Activated naive CD8-positive, alpha-beta T cell (primary cell): Measurements from ENCODE around the gene EARS2.
"Not testable (repeated sequence)": the region's sequence is repeated elsewhere in the genome, so short reads cannot be mapped to it uniquely, and the experiment has no call there.

ENCODE experiments used
- H3K27ac Mint-ChIP-seq: one replicate; pipeline ENCODE4 v1.8.0; 2021; ENCODE audit warnings: mixed read lengths
- H3K27me3 Mint-ChIP-seq: one replicate; pipeline ENCODE4 v1.8.0; 2021; ENCODE audit warnings: mixed read lengths
- H3K36me3 Mint-ChIP-seq: one replicate; pipeline ENCODE4 v1.8.0; 2021; ENCODE audit warnings: mixed read lengths
- H3K4me1 Mint-ChIP-seq: one replicate; pipeline ENCODE4 v1.8.0; 2021; ENCODE audit warnings: low read depth, mixed read lengths
- H3K4me3 Mint-ChIP-seq: one replicate; pipeline ENCODE4 v1.8.0; 2021; ENCODE audit warnings: mild to moderate bottlenecking, mixed read lengths
- H3K9me3 Mint-ChIP-seq: one replicate; pipeline ENCODE4 v1.8.0; 2021; ENCODE audit warnings: low read depth, mixed read lengths

The EARS2 gene

GRCh38 chr16:23523321-23523720, 33.8 kb downstream of the EARS2 start:
- Mint-ChIP-seq H3K9me3 (no peaks in the 10 kb centered on the region), H3K27me3 (no peaks in the 10 kb centered on the region), H3K27ac (no peak overlapping the region), H3K4me1 (peaks cover 3% of the 10 kb centered on the region), H3K4me3 (no peak overlapping the region), H3K36me3 (peaks cover 33% of the 10 kb centered on the region)

- Mint-ChIP-seq H3K27ac (no peak overlapping the region), H3K36me3 (peaks cover 30% of the 10 kb centered on the region), H3K27me3 (no peaks in the 10 kb centered on the region), H3K4me3 (no peak overlapping the region), H3K4me1 (peaks cover 3% of the 10 kb centered on the region), H3K9me3 (no peaks in the 10 kb centered on the region)
Observed at GRCh38 chr16:23521965-23522364, 35.2 kb downstream of the EARS2 start.

- no peaks in the 10 kb centered on the region for H3K27me3 Mint-ChIP-seq
- H3K9me3 Mint-ChIP-seq = no peaks in the 10 kb centered on the region
- H3K27ac Mint-ChIP-seq = no peak overlapping the region
Observed at GRCh38 chr16:23521037-23521743, 36.0 kb downstream of the EARS2 start.

GRCh38 chr16:23520500-23520899, 36.6 kb downstream of the EARS2 start:
- Mint-ChIP-seq H3K27ac (no peak overlapping the region), H3K36me3 (peaks cover 30% of the 10 kb centered on the region), H3K27me3 (no peaks in the 10 kb centered on the region), H3K4me1 (peaks cover 12% of the 10 kb centered on the region), H3K4me3 (no peak overlapping the region), H3K9me3 (no peaks in the 10 kb centered on the region)

More at GRCh38 chr16:23521037-23521743, 36.0 kb downstream of the EARS2 start:
- H3K4me3 Mint-ChIP-seq = no peak overlapping the region
- H3K36me3 Mint-ChIP-seq = peaks cover 30% of the 10 kb centered on the region
- peaks cover 7% of the 10 kb centered on the region for H3K4me1 Mint-ChIP-seq

GRCh38 chr16:23519282-23519681, 37.9 kb downstream of the EARS2 start:
- no peaks in the 10 kb centered on the region for H3K27me3 Mint-ChIP-seq
- H3K27ac Mint-ChIP-seq = no peak overlapping the region
- no peak overlapping the region for H3K4me3 Mint-ChIP-seq
- H3K4me1 Mint-ChIP-seq = peaks cover 23% of the 10 kb centered on the region
- H3K9me3 Mint-ChIP-seq = no peaks in the 10 kb centered on the region
- H3K36me3 Mint-ChIP-seq = peaks cover 27% of the 10 kb centered on the region

- Mint-ChIP-seq H3K36me3 (peaks cover 21% of the 10 kb centered on the region), H3K27me3 (no peaks in the 10 kb centered on the region), H3K4me3 (no peak overlapping the region), H3K27ac (no peak overlapping the region), H3K9me3 (no peaks in the 10 kb centered on the region), H3K4me1 (peaks cover 29% of the 10 kb centered on the region)
Observed at GRCh38 chr16:23518435-23518891, 38.7 kb downstream of the EARS2 start.

GRCh38 chr16:23516366-23517137, 40.6 kb downstream of the EARS2 start:
- Mint-ChIP-seq H3K9me3 (no peaks in the 10 kb centered on the region), H3K27me3 (no peaks in the 10 kb centered on the region), H3K36me3 (peaks cover 5% of the 10 kb centered on the region), H3K4me3 (no peak overlapping the region), H3K4me1 (peaks cover 29% of the 10 kb centered on the region), H3K27ac (no peak overlapping the region)

- no peaks in the 10 kb centered on the region for H3K9me3 Mint-ChIP-seq
- H3K4me1 Mint-ChIP-seq = peaks cover 32% of the 10 kb centered on the region
- peaks cover 5% of the 10 kb centered on the region for H3K36me3 Mint-ChIP-seq
- H3K27me3 Mint-ChIP-seq = no peaks in the 10 kb centered on the region
- H3K27ac Mint-ChIP-seq = no peak overlapping the region
- H3K4me3 Mint-ChIP-seq = no peak overlapping the region
Observed at GRCh38 chr16:23515881-23516280, 41.3 kb downstream of the EARS2 start.

GRCh38 chr16:23514381-23515152, 42.6 kb downstream of the EARS2 start:
- H3K27ac Mint-ChIP-seq = peak overlapping the region; percentile 46
- H3K36me3 Mint-ChIP-seq = peaks cover 4% of the 10 kb centered on the region
- no peaks in the 10 kb centered on the region for H3K27me3 Mint-ChIP-seq
- peaks cover 37% of the 10 kb centered on the region for H3K4me1 Mint-ChIP-seq
- peak overlapping the region; percentile 68 for H3K4me3 Mint-ChIP-seq
- H3K9me3 Mint-ChIP-seq = no peaks in the 10 kb centered on the region

GRCh38 chr16:23512168-23512695, 44.9 kb downstream of the EARS2 start:
- Mint-ChIP-seq H3K4me1 (peaks cover 51% of the 10 kb centered on the region), H3K36me3 (peaks cover 6% of the 10 kb centered on the region), H3K27me3 (no peaks in the 10 kb centered on the region), H3K27ac (no peak overlapping the region), H3K4me3 (no peak overlapping the region), H3K9me3 (no peaks in the 10 kb centered on the region)

GRCh38 chr16:23511731-23512130, 45.4 kb downstream of the EARS2 start:
- Mint-ChIP-seq H3K36me3 (peaks cover 8% of the 10 kb centered on the region), H3K27ac (peak overlapping the region; percentile 54), H3K27me3 (no peaks in the 10 kb centered on the region)

GRCh38 chr16:23510915-23511270, 46.3 kb downstream of the EARS2 start:
- peak overlapping the region; percentile 88 for H3K4me3 Mint-ChIP-seq
- not testable (repeated sequence) for H3K9me3 Mint-ChIP-seq, H3K36me3 Mint-ChIP-seq, H3K27me3 Mint-ChIP-seq
- H3K27ac Mint-ChIP-seq = peak overlapping the region; percentile 90
- H3K4me1 Mint-ChIP-seq = peaks cover 59% of the 10 kb centered on the region

More at GRCh38 chr16:23511731-23512130, 45.4 kb downstream of the EARS2 start:
- H3K4me3 Mint-ChIP-seq = peak overlapping the region; percentile 72
- H3K9me3 Mint-ChIP-seq = no peaks in the 10 kb centered on the region
- peaks cover 56% of the 10 kb centered on the region for H3K4me1 Mint-ChIP-seq

GRCh38 chr16:23510164-23510914, 46.8 kb downstream of the EARS2 start, which contains the start of gene GGA2:
TSS of gene GGA2 (minus strand) at chr16:23510494. CDS start at chr16:23510411, 83 bp downstream.
- Mint-ChIP-seq H3K9me3 (no peaks in the 10 kb centered on the region), H3K27ac (peak within 1 kb of the TSS; percentile 90), H3K4me3 (peak within 1 kb of the TSS; percentile 93), H3K27me3 (no peaks in the 10 kb centered on the region), H3K36me3 (peaks cover 8% of the 10 kb centered on the region), H3K4me1 (peaks cover 59% of the 10 kb centered on the region)

- Mint-ChIP-seq H3K9me3 (no peaks in the 10 kb centered on the region), H3K27ac (peak overlapping the region; percentile 87), H3K4me3 (peak overlapping the region; percentile 93), H3K27me3 (no peaks in the 10 kb centered on the region), H3K4me1 (peaks cover 59% of the 10 kb centered on the region), H3K36me3 (peaks cover 8% of the 10 kb centered on the region)
Observed at GRCh38 chr16:23509782-23510163, 47.4 kb downstream of the EARS2 start.
